ENCODE data around the gene NTM. TPM values are rescaled to one million over a fixed set of nuclear protein-coding genes. Genes with fewer than 3 reads are reported as not detected.

Gene NTM
- total and polyA plus RNA-seq, 2 experiments from 2014 or later: 1.1 to 1.7 TPM

- Histone ChIP-seq H3K36me3 (no peaks in the 10 kb centered on the region), H3K9me3 (ENCODE audit: low read depth) (no peaks in the 10 kb centered on the region), H3K4me1 (ENCODE audit: low read depth) (no peaks in the 10 kb centered on the region), H3K27me3 (peaks cover 3% of the 10 kb centered on the region), H3K27ac (no peak overlapping the region), H3K4me3 (no peak overlapping the region)
- no peak for DNase-seq (ENCODE audit: low read depth in 1 of 2, low spot score in 1 of 2)
- no peak for TF ChIP-seq CTCF (IDR thresholded peaks at IDR 0.05; ENCODE audit: low read depth, low read length)
Observed at GRCh38 chr11:132184079-132184478, 813.7 kb downstream of the NTM start.

- H3K4me1 ChIP-seq (ENCODE audit: low read depth): no peaks in the 10 kb centered on the region
- no peaks in the 10 kb centered on the region for H3K36me3 ChIP-seq
- TF ChIP-seq CTCF (IDR thresholded peaks at IDR 0.05; ENCODE audit: low read depth, low read length): no peak
- DNase-seq (ENCODE audit: low read depth in 1 of 2, low spot score in 1 of 2): no peak
- H3K27me3 ChIP-seq: peaks cover 3% of the 10 kb centered on the region
- H3K27ac ChIP-seq: no peak overlapping the region
- no peaks in the 10 kb centered on the region for H3K9me3 ChIP-seq (ENCODE audit: low read depth)
- H3K4me3 ChIP-seq: no peak overlapping the region
Observed at GRCh38 chr11:132185726-132186592, 815.5 kb downstream of the NTM start.

GRCh38 chr11:132186699-132187098, 816.3 kb downstream of the NTM start:
- DNase-seq (ENCODE audit: low read depth in 1 of 2, low spot score in 1 of 2): peak in 1 of 2 donors; percentile 35
- H3K27ac ChIP-seq: no peak overlapping the region
- H3K4me1 ChIP-seq (ENCODE audit: low read depth): no peaks in the 10 kb centered on the region
- no peak overlapping the region for H3K4me3 ChIP-seq
- peaks cover 3% of the 10 kb centered on the region for H3K27me3 ChIP-seq
- H3K9me3 ChIP-seq (ENCODE audit: low read depth): no peaks in the 10 kb centered on the region
- peak; percentile 34 for TF ChIP-seq CTCF (IDR thresholded peaks at IDR 0.05; ENCODE audit: low read depth, low read length)
- H3K36me3 ChIP-seq: no peaks in the 10 kb centered on the region

GRCh38 chr11:132187386-132187785, 817.0 kb downstream of the NTM start:
- H3K27ac ChIP-seq: no peak overlapping the region
- DNase-seq (ENCODE audit: low read depth in 1 of 2, low spot score in 1 of 2): no peak

DNA sequence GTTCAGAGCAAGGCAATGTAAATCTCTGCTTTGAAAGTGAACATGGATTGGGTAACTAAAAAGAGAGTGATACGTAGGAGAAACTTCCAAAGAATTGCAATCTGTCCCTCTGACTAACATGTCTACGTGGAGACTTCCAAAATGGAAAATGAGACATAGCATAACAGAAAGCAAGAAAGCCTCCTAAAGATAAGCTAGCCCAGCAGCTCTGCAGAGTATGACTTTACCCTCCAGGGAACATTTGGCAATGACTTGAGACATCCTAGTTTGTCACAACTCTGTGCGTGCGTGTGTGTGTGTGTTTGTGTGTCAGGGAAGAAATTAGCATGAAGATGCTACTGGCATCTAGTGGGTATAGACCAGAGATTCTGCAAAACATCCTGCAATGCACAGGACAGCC, 817.4 kb downstream of the NTM start:
- Histone ChIP-seq H3K4me1 (ENCODE audit: low read depth) (no peaks in the 10 kb centered on the region), H3K27me3 (no peaks in the 10 kb centered on the region), H3K4me3 (no peak overlapping the region), H3K9me3 (ENCODE audit: low read depth) (no peaks in the 10 kb centered on the region), H3K36me3 (no peaks in the 10 kb centered on the region), H3K27ac (no peak overlapping the region)
- TF ChIP-seq CTCF (IDR thresholded peaks at IDR 0.05; ENCODE audit: low read depth, low read length): no peak
- peak in 1 of 2 donors; percentile 2 for DNase-seq (ENCODE audit: low read depth in 1 of 2, low spot score in 1 of 2)

More at GRCh38 chr11:132187386-132187785, 817.0 kb downstream of the NTM start:
- no peaks in the 10 kb centered on the region for H3K9me3 ChIP-seq (ENCODE audit: low read depth)
- no peak for TF ChIP-seq CTCF (IDR thresholded peaks at IDR 0.05; ENCODE audit: low read depth, low read length)
- H3K4me3 ChIP-seq: no peak overlapping the region
- no peaks in the 10 kb centered on the region for H3K27me3 ChIP-seq
- H3K36me3 ChIP-seq: no peaks in the 10 kb centered on the region
- H3K4me1 ChIP-seq (ENCODE audit: low read depth): no peaks in the 10 kb centered on the region
